Ishikawa (cell line): Measurements from ENCODE around the gene COL4A5.

ENCODE experiments used
- CEBPB ChIP-seq: IDR thresholded peaks from 2 replicates; pipeline ENCODE4 v1.6.1; 2012
- CREB1 ChIP-seq: IDR thresholded peaks from 2 replicates; pipeline ENCODE4 v1.6.1; 2012; ENCODE audit warnings: low read depth
- EGR1 ChIP-seq: IDR thresholded peaks from 2 replicates; pipeline ENCODE4 v1.6.1; 2012
- EP300 ChIP-seq: IDR thresholded peaks from 2 replicates; pipeline ENCODE4 v1.6.1; 2012; ENCODE audit warnings: borderline replicate concordance
- FOXM1 ChIP-seq: IDR thresholded peaks from 2 replicates; pipeline ENCODE4 v1.6.1; 2012; ENCODE audit warnings: low read depth, borderline replicate concordance
- MAX ChIP-seq: IDR thresholded peaks from 2 replicates; pipeline ENCODE4 v1.6.1; 2012
- NFIC ChIP-seq: IDR thresholded peaks from 2 replicates; pipeline ENCODE4 v1.6.1; 2012
- RAD21 ChIP-seq: IDR thresholded peaks from 2 replicates; pipeline ENCODE4 v1.6.1; 2012; ENCODE audit warnings: low read depth
- REST ChIP-seq: IDR thresholded peaks from 2 replicates; pipeline ENCODE4 v1.6.1; 2012; ENCODE audit warnings: low read depth, mild to moderate bottlenecking
- TAF1 ChIP-seq: IDR thresholded peaks from 2 replicates; pipeline ENCODE4 v1.6.1; 2012; ENCODE audit warnings: low read depth, mild to moderate bottlenecking
- TCF12 ChIP-seq: IDR thresholded peaks from 2 replicates; pipeline ENCODE4 v1.6.1; 2012; ENCODE audit warnings: low read depth
- TEAD4 ChIP-seq: IDR thresholded peaks from 2 replicates; pipeline ENCODE4 v1.6.1; 2012
- USF1 ChIP-seq: IDR thresholded peaks from 2 replicates; pipeline ENCODE4 v1.6.1; 2012
- YY1 ChIP-seq: IDR thresholded peaks from 2 replicates; pipeline ENCODE4 v1.6.1; 2012; ENCODE audit warnings: low read depth
- ZBTB7A ChIP-seq: IDR thresholded peaks from 2 replicates; pipeline ENCODE4 v1.6.1; 2012; ENCODE audit warnings: low read depth

Gene COL4A5

GRCh38 chrX:108642273-108642628 is 202.6 kb downstream of the COL4A5 start:
- no peak for TF ChIP-seq EP300
- no peak for TF ChIP-seq NFIC
- no peak for TF ChIP-seq TCF12
- TF ChIP-seq USF1, result no peak

GRCh38 chrX:108664701-108665100 is 225.1 kb downstream of the COL4A5 start:
- no peak for TF ChIP-seq NFIC
- TF ChIP-seq USF1, result no peak
- no peak for TF ChIP-seq REST
- TF ChIP-seq TAF1, result no peak
- no peak for TF ChIP-seq RAD21
- TF ChIP-seq YY1, result no peak
- no peak for TF ChIP-seq MAX

GRCh38 chrX:108666101-108666500 is 226.5 kb downstream of the COL4A5 start:
- TF ChIP-seq YY1 (no peak), EP300 (no peak), TEAD4 (no peak), EGR1 (no peak), USF1 (no peak), NFIC (no peak), REST (no peak), CREB1 (no peak), RAD21 (no peak), ZBTB7A (no peak), FOXM1 (no peak), CEBPB (no peak), MAX (no peak)

- TF ChIP-seq ZBTB7A, result no peak
- no peak for TF ChIP-seq TEAD4
- no peak for TF ChIP-seq MAX
- TF ChIP-seq YY1, result no peak
- TF ChIP-seq CEBPB, result no peak
- TF ChIP-seq USF1, result no peak
- TF ChIP-seq CREB1, result no peak
- TF ChIP-seq EP300, result no peak
- no peak for TF ChIP-seq EGR1
- TF ChIP-seq REST, result no peak
- TF ChIP-seq FOXM1, result no peak
- no peak for TF ChIP-seq NFIC
Observed at GRCh38 chrX:108671526-108671925, 231.9 kb downstream of the COL4A5 start.

GRCh38 chrX:108696690-108697089 is 257.1 kb downstream of the COL4A5 start:
- no peak for TF ChIP-seq REST
- TF ChIP-seq NFIC, result no peak
- TF ChIP-seq TCF12, result no peak
- no peak for TF ChIP-seq FOXM1
- TF ChIP-seq MAX, result no peak
- no peak for TF ChIP-seq USF1
- TF ChIP-seq RAD21, result no peak
- no peak for TF ChIP-seq EP300
- TF ChIP-seq TEAD4, result no peak
- TF ChIP-seq CREB1, result no peak
- no peak for TF ChIP-seq EGR1
- no peak for TF ChIP-seq CEBPB
- TF ChIP-seq TAF1, result no peak
- no peak for TF ChIP-seq ZBTB7A
- no peak for TF ChIP-seq YY1
